Measurements from ENCODE around the gene NBR1. TPM values are rescaled to one million over a fixed set of nuclear protein-coding genes. Genes with fewer than 3 reads are reported as not detected.
A peak's percentile ranks its signal among the peaks of the same experiment; 100 is the strongest.

The NBR1 gene
- total and polyA plus RNA-seq, 9 donors, result 46.8 to 64.5 (median 54.0) TPM

DNA sequence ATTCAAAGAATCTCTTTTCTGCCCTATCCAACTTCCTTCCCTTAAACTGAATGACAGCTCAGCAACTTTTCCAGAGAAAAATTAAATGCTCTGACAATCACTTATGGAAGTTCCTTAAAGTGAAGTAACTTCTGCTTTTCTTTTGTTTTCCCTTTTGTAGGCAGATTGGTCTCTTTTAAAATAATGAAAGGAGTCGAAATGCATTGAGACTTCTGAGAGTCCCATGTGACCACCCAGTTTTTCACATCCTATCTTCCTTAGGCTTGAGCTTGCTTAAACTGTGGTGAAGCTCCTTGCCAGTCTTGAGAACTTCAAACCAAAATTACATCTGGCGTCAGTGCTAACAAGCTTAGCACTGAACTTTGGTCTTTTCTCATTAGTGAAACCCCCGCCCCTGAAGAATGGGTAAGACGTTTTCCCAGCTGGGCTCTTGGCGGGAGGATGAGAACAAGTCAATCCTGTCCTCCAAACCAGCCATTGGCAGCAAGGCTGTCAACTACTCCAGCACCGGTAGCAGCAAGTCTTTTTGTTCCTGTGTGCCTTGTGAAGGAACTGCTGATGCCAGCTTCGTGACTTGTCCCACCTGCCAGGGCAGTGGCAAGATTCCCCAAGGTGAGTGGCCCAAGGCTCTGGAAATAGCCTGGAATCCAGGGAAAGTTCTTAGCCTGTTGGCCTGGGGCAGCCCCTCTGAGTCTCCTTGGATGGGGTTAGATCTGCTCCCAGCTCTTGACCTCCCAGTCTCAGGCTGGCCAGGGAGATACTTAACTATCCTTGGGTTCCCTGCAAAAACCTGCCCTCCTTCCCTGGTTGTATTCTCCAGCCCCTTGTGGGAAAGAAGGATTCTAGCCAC, 41.9 kb downstream of the NBR1 start:
- H3K9me3 ChIP-seq (replicated peaks; ENCODE audit: control insufficient read depth, low read depth, low read length), result no peaks in the 10 kb centered on the region
- H3K4me1 ChIP-seq (ENCODE audit: control insufficient read depth, insufficient read depth, low read length), result peaks cover 20% of the 10 kb centered on the region
- 64% methylated on average over 6 of the region's 7 CpGs for WGBS (ENCODE audit: insufficient coverage)
- H3K4me3 ChIP-seq (ENCODE audit: low read length), result peak overlapping the region; percentile 77
- DNase-seq, result peak; percentile 68
- peak overlapping the region; percentile 92 for H3K27ac ChIP-seq (ENCODE audit: low read length)
- H3K27me3 ChIP-seq (ENCODE audit: control insufficient read depth, insufficient read depth, low read length), result no peaks in the 10 kb centered on the region
- H3K36me3 ChIP-seq (ENCODE audit: control insufficient read depth, insufficient read depth, low read length), result peaks cover 42% of the 10 kb centered on the region

DNA sequence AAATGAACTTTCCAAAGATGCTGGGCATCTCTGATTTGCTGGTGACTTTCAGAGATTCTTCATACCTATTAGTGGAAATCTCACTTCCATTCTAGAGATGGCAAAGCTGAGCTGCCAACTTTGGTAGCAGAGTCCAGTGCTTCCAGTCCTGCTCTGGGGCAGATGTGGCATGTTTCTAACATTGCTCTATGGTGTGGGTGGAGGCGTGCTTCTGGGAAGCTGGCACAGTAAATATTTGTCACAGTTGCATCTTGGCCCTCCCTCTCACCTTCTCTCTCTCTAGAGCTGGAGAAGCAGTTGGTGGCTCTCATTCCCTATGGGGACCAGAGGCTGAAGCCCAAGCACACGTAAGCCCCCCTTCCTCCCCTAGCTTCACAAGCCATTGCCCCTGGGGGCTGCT, 42.5 kb downstream of the NBR1 start:
- no peak overlapping the region for H3K4me3 ChIP-seq (ENCODE audit: low read length)
- WGBS (ENCODE audit: insufficient coverage), result 83% methylated on average over 1 of the region's 2 CpGs
- no peaks in the 10 kb centered on the region for H3K27me3 ChIP-seq (ENCODE audit: control insufficient read depth, insufficient read depth, low read length)
- H3K27ac ChIP-seq (ENCODE audit: low read length), result no peak overlapping the region
- H3K4me1 ChIP-seq (ENCODE audit: control insufficient read depth, insufficient read depth, low read length), result peaks cover 20% of the 10 kb centered on the region
- H3K36me3 ChIP-seq (ENCODE audit: control insufficient read depth, insufficient read depth, low read length), result peaks cover 43% of the 10 kb centered on the region
- H3K9me3 ChIP-seq (replicated peaks; ENCODE audit: control insufficient read depth, low read depth, low read length), result no peaks in the 10 kb centered on the region
- no peak for DNase-seq

GRCh38 chr17:43215341-43215740, 44.3 kb downstream of the NBR1 start:
- peaks cover 45% of the 10 kb centered on the region for H3K36me3 ChIP-seq (ENCODE audit: control insufficient read depth, insufficient read depth, low read length)
- 80% methylated on average over 1 of the region's 3 CpGs for WGBS (ENCODE audit: insufficient coverage)
- no peak overlapping the region for H3K27ac ChIP-seq (ENCODE audit: low read length)
- H3K27me3 ChIP-seq (ENCODE audit: control insufficient read depth, insufficient read depth, low read length), result no peaks in the 10 kb centered on the region
- no peak overlapping the region for H3K4me3 ChIP-seq (ENCODE audit: low read length)
- H3K9me3 ChIP-seq (replicated peaks; ENCODE audit: control insufficient read depth, low read depth, low read length), result no peaks in the 10 kb centered on the region
- peaks cover 20% of the 10 kb centered on the region for H3K4me1 ChIP-seq (ENCODE audit: control insufficient read depth, insufficient read depth, low read length)
- DNase-seq, result no peak

DNA sequence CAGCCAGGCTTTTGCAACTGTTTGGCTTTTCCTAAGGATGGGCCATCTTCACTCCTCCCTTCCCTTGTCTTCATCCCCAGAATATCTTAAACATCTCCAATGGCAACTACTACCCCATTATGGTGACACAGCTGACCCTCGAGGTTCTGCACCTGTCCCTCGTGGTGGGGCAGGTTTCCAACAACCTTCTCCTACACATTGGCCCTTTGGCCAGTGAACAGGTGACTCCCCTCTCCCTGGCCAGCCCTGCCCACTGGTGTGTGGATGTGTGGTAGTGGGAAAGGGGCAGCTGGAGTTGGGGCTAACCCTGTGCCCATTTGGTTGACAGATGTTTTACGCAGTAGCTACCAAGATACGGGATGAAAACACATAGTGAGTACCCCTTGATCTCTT, 45.4 kb downstream of the NBR1 start:
- WGBS (ENCODE audit: insufficient coverage), result 83% methylated on average over 1 of the region's 4 CpGs
- peaks cover 53% of the 10 kb centered on the region for H3K36me3 ChIP-seq (ENCODE audit: control insufficient read depth, insufficient read depth, low read length)

DNA sequence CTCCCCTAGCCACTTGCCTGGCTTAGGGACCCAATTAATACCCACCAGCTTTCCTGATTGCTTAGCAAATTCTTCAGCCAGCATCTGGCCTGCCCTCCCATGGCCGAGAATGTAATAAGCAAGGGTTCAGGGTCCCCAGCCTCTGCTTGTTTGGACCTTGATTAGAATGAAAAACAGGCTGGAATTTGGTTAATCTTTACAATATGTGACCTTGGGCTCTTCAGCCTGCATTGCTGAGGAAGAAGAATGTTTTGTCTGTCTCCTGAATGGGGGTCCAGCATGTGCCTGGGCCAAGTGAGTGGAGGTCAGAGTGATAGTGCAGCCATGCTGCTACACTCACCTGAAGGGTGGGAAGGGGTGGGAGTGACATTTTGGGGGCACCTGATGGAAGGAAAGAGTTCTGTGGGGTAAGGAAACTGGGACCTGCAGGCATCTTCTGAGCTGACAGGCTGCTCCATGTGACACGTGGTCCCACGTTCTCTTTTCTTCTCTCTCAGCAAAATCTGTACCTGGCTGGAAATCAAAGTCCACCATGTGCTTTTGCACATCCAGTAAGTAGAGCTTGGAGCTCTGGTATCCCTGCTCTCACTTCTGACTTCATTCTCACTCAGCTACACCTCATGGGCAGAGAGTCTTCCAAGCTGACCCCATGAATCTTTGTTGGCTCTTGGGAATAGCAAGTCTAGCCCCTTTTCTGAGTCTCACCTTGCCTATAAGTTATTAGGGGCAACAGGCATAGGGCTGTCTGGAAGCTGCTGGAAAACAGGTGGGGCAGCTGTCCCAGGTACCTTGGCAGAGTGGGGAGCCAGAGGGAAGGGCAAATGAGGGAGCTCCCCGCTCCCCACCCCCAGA, 46.0 kb downstream of the NBR1 start:
- H3K27me3 ChIP-seq (ENCODE audit: control insufficient read depth, insufficient read depth, low read length), result no peaks in the 10 kb centered on the region
- 79% methylated on average over 3 of the region's 4 CpGs for WGBS (ENCODE audit: insufficient coverage)
- no peak overlapping the region for H3K4me3 ChIP-seq (ENCODE audit: low read length)
- H3K27ac ChIP-seq (ENCODE audit: low read length), result no peak overlapping the region
- no peaks in the 10 kb centered on the region for H3K9me3 ChIP-seq (replicated peaks; ENCODE audit: control insufficient read depth, low read depth, low read length)
- peaks cover 53% of the 10 kb centered on the region for H3K36me3 ChIP-seq (ENCODE audit: control insufficient read depth, insufficient read depth, low read length)
- peaks cover 18% of the 10 kb centered on the region for H3K4me1 ChIP-seq (ENCODE audit: control insufficient read depth, insufficient read depth, low read length)
- no peak for DNase-seq

More for the DNA sequence above, 45.4 kb downstream of the NBR1 start:
- Histone ChIP-seq H3K9me3 (replicated peaks; ENCODE audit: control insufficient read depth, low read depth, low read length) (no peaks in the 10 kb centered on the region), H3K4me1 (ENCODE audit: control insufficient read depth, insufficient read depth, low read length) (peaks cover 18% of the 10 kb centered on the region), H3K27me3 (ENCODE audit: control insufficient read depth, insufficient read depth, low read length) (no peaks in the 10 kb centered on the region), H3K4me3 (ENCODE audit: low read length) (no peak overlapping the region), H3K27ac (ENCODE audit: low read length) (no peak overlapping the region)
- DNase-seq, result no peak

GRCh38 chr17:43217614-43218087, 46.6 kb downstream of the NBR1 start:
- no peak overlapping the region for H3K4me3 ChIP-seq (ENCODE audit: low read length)
- no peaks in the 10 kb centered on the region for H3K27me3 ChIP-seq (ENCODE audit: control insufficient read depth, insufficient read depth, low read length)
- no peak overlapping the region for H3K27ac ChIP-seq (ENCODE audit: low read length)
- DNase-seq, result no peak
- peaks cover 53% of the 10 kb centered on the region for H3K36me3 ChIP-seq (ENCODE audit: control insufficient read depth, insufficient read depth, low read length)
- H3K4me1 ChIP-seq (ENCODE audit: control insufficient read depth, insufficient read depth, low read length), result peaks cover 13% of the 10 kb centered on the region
- 90% methylated on average over 2 of the region's 2 CpGs for WGBS (ENCODE audit: insufficient coverage)
- H3K9me3 ChIP-seq (replicated peaks; ENCODE audit: control insufficient read depth, low read depth, low read length), result no peaks in the 10 kb centered on the region

DNA sequence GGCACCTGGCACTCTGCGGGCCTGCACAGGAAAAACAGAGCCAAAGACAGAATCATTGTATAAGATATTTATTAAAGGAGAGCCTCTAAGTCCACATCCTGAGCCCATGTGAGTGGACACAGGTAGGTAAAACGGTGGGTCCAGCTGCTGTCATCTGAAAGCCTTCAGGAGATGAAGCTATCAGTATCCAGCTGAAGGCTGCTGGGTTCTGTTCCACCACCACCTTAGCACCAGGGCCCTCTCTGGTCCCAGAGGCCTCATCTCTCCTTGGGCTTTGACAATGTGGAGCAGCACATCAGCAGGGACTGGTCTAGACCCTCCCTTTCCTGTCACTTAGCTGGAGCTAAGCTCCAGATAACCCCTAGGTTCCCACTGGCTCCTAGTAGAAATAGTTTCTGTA, 48.0 kb downstream of the NBR1 start:
- no peaks in the 10 kb centered on the region for H3K27me3 ChIP-seq (ENCODE audit: control insufficient read depth, insufficient read depth, low read length)
- peaks cover 3% of the 10 kb centered on the region for H3K4me1 ChIP-seq (ENCODE audit: control insufficient read depth, insufficient read depth, low read length)
- H3K27ac ChIP-seq (ENCODE audit: low read length), result no peak overlapping the region
- no peaks in the 10 kb centered on the region for H3K9me3 ChIP-seq (replicated peaks; ENCODE audit: control insufficient read depth, low read depth, low read length)
- H3K36me3 ChIP-seq (ENCODE audit: control insufficient read depth, insufficient read depth, low read length), result peaks cover 64% of the 10 kb centered on the region
- no CpG with 5 or more reads among the region's 2 CpGs for WGBS (ENCODE audit: insufficient coverage)
- no peak for DNase-seq
- H3K4me3 ChIP-seq (ENCODE audit: low read length), result no peak overlapping the region

- peaks cover 67% of the 10 kb centered on the region for H3K36me3 ChIP-seq (ENCODE audit: control insufficient read depth, insufficient read depth, low read length)
- no peaks in the 10 kb centered on the region for H3K9me3 ChIP-seq (replicated peaks; ENCODE audit: control insufficient read depth, low read depth, low read length)
- no peak overlapping the region for H3K27ac ChIP-seq (ENCODE audit: low read length)
These were observed 48.8 kb downstream of the NBR1 start for GRCh38 chr17:43219746-43220380.

GRCh38 chr17:43220511-43221125, 49.6 kb downstream of the NBR1 start:
- H3K4me1 ChIP-seq (ENCODE audit: control insufficient read depth, insufficient read depth, low read length), result peaks cover 3% of the 10 kb centered on the region
- peaks cover 64% of the 10 kb centered on the region for H3K36me3 ChIP-seq (ENCODE audit: control insufficient read depth, insufficient read depth, low read length)
- no peaks in the 10 kb centered on the region for H3K27me3 ChIP-seq (ENCODE audit: control insufficient read depth, insufficient read depth, low read length)
- WGBS (ENCODE audit: insufficient coverage), result 76% methylated on average over 2 of the region's 9 CpGs
- no peak for DNase-seq
- no peak overlapping the region for H3K4me3 ChIP-seq (ENCODE audit: low read length)
- no peak overlapping the region for H3K27ac ChIP-seq (ENCODE audit: low read length)
- no peaks in the 10 kb centered on the region for H3K9me3 ChIP-seq (replicated peaks; ENCODE audit: control insufficient read depth, low read depth, low read length)

More at GRCh38 chr17:43219746-43220380, 48.8 kb downstream of the NBR1 start:
- no peaks in the 10 kb centered on the region for H3K27me3 ChIP-seq (ENCODE audit: control insufficient read depth, insufficient read depth, low read length)
- 64% methylated on average over 5 of the region's 8 CpGs for WGBS (ENCODE audit: insufficient coverage)
- H3K4me3 ChIP-seq (ENCODE audit: low read length), result no peak overlapping the region
- H3K4me1 ChIP-seq (ENCODE audit: control insufficient read depth, insufficient read depth, low read length), result peaks cover 3% of the 10 kb centered on the region
- DNase-seq, result peak; percentile 26
